NT2/D1 (cell line): ENCODE results near the gene RNU1-4.
"Not testable (repeated sequence)": the region's sequence is repeated elsewhere in the genome, so short reads cannot be mapped to it uniquely, and the experiment has no call there.

ENCODE experiments used
- DNase-seq: peaks from one replicate; pipeline ENCODE4 v3.0.0-alpha.2; 2011; ENCODE audit warnings: low read depth, low spot score
- H3K27me3 ChIP-seq: 2 replicates; pipeline ENCODE4 v1.6.0; 2011; ENCODE audit warnings: mild to moderate bottlenecking; ENCODE audit not compliant: insufficient read length, insufficient read depth
- H3K36me3 ChIP-seq: 2 replicates; pipeline ENCODE4 v1.6.1; 2011; ENCODE audit warnings: mild to moderate bottlenecking, low read length, mixed read lengths; ENCODE audit not compliant: insufficient read depth, insufficient read length
- H3K4me1 ChIP-seq: 2 replicates; pipeline ENCODE4 v1.5.1; 2011; ENCODE audit not compliant: insufficient read depth, insufficient read length
- H3K4me3 ChIP-seq: 2 replicates; pipeline ENCODE4 v1.5.1; 2011; ENCODE audit warnings: low read depth; ENCODE audit not compliant: insufficient read length
- H3K9ac ChIP-seq: 2 replicates; pipeline ENCODE4 v1.6.0; 2011; ENCODE audit warnings: low read depth; ENCODE audit not compliant: insufficient read length
- H3K9me3 ChIP-seq: 2 replicates; pipeline ENCODE4 v1.5.1; 2011; ENCODE audit warnings: mild to moderate bottlenecking, low read length; ENCODE audit not compliant: insufficient read depth

Gene RNU1-4

DNA sequence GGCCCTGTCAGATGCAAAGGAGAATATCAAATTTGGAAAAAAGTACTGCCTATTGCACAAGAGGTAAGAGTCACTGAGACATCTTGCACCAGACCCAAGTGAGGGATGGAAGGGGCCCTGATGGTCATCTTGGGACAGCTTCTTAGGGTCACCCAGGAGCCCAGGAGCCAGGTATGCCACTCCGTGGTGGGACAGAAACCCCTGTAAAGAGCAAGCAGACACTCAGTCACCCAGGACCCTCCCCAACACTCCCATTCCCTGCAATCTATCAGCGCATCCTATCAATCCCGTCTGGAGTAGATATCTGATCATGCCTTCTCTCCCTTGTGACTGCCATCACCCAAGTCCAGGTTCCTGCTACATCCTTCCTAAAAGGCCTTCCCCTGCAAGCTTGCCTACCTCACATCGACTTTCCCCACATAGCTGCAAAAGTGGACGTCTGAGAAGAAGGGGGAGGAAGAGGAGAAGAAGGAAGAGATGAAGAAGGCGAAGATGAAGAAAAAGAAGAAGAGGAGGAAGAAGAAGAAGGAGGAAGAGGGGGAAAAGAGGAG lies 30.7 kb downstream of the RNU1-4 start:
- H3K4me1 ChIP-seq, H3K27me3 ChIP-seq, H3K4me3 ChIP-seq, DNase-seq, H3K9me3 ChIP-seq, H3K9ac ChIP-seq, H3K36me3 ChIP-seq: not testable (repeated sequence)

DNA sequence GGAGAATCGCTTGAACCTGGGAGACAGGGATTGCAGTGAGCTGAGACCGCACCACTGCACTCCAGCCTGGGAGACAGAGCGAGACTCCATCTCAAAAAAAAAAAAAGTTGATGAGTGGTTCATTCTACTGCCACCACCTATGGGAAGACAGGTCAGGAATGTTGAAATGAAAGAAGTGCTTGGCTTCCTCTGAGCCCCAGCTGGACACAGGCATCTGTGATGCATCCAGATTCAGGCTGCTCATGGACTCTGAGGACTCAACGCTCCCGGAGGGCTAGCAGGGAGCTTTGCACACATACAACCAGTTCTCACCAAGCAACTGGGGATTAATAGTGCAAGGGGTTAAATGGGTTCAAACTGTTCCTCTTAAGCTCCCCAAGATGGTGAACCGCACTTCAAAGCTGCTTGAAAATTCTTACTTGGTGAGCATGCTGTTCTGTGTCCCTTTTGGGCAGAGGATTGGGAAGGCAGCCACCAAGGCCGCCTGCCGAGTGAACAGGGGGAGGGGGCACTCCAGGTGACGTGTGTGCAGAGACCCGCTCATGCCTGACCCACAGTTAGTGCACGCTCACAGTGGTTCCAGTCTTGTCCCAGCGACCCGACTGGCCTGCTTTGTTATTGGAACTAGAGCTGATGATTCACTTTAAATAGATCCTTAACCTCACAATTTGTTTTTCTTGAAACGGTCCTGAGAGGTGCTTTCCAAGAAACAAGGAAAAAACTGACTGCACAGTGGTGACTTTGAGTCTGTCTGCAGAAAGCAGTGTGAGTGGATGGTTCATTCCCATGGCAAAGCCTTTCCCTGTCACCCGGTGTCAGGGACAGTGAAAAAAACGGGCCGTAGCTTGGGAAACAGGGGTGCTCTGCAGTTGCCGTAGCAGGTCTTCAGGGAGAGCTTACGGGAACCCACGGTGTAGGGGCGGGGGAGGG lies 32.2 kb downstream of the RNU1-4 start:
- H3K9me3 ChIP-seq, H3K4me1 ChIP-seq, H3K36me3 ChIP-seq, DNase-seq, H3K4me3 ChIP-seq, H3K9ac ChIP-seq, H3K27me3 ChIP-seq: not testable (repeated sequence)

DNA sequence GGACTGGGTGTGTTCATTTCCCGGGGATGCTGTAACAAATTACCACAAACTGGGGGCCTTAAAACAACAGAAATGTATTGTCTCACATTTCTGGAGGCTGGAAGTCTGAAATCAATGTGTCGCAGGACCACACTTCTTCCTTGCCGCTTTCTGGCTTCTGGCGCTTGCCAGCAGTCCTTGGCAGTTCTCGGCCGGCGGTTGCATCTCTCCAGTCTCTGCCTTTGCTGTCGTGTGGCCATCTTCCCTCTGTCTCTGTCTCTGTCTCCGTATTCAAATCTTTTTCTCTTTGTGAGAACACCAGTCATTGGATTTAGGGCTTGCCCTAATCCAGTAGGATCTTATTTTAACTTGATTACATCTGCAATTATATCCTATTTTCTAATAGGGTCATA lies 32.9 kb downstream of the RNU1-4 start:
- H3K27me3 ChIP-seq, H3K9me3 ChIP-seq: not testable (repeated sequence)

DNA sequence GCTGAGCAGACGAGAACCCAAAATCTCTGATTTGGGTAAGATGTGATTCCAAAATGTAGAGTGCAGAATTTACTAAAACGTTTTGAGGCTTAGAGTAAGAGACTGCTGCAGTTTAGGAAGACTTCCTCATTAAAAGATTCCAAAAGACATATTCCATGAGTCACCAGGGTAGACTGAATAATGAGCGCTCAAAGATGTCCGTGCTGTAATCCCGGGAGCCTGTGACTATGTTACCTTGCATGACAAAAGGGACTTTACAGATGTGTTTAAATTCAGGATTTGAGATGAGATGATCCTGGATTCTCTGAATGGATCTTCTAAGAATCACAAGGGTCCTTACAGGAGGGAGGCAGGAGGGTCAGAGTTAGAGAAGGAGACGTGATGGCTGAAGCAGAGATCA lies 33.4 kb downstream of the RNU1-4 start:
- H3K36me3 ChIP-seq, H3K27me3 ChIP-seq, H3K4me3 ChIP-seq, DNase-seq, H3K9ac ChIP-seq, H3K4me1 ChIP-seq, H3K9me3 ChIP-seq: not testable (repeated sequence)

More for the DNA sequence above, 32.9 kb downstream of the RNU1-4 start:
- H3K36me3 ChIP-seq, H3K4me1 ChIP-seq, H3K4me3 ChIP-seq, DNase-seq, H3K9ac ChIP-seq: not testable (repeated sequence)

- not testable (repeated sequence) for DNase-seq, H3K4me3 ChIP-seq, H3K4me1 ChIP-seq, H3K27me3 ChIP-seq, H3K9me3 ChIP-seq, H3K9ac ChIP-seq, H3K36me3 ChIP-seq
Measured at GRCh38 chr1:16774773-16775172, 34.5 kb downstream of the RNU1-4 start.

DNA sequence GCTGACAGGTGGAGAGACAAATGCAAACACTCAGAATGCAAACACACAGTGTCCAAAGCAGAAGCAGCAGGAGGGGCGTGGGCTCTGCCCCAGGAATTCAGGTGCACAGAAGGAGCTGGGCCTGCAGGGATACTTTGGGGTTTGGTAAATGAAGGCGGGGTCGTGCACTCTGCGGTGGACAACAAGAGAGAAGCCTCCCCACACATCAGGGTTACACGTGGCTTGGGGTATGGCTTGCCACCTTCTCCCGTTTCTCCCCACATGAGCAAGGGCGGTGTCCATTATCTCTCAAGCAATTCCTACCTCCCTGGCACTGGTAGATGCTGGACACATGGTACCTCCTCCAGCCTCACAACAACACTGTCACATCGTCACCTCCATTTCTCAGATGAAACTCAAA lies 35.0 kb downstream of the RNU1-4 start:
- not testable (repeated sequence) for H3K9ac ChIP-seq, DNase-seq, H3K4me3 ChIP-seq, H3K36me3 ChIP-seq, H3K9me3 ChIP-seq, H3K4me1 ChIP-seq, H3K27me3 ChIP-seq

GRCh38 chr1:16776248-16776647 lies 35.9 kb downstream of the RNU1-4 start:
- not testable (repeated sequence) for H3K36me3 ChIP-seq, H3K4me3 ChIP-seq, DNase-seq, H3K9me3 ChIP-seq, H3K9ac ChIP-seq, H3K27me3 ChIP-seq, H3K4me1 ChIP-seq

- H3K36me3 ChIP-seq, H3K9ac ChIP-seq, DNase-seq, H3K4me1 ChIP-seq, H3K4me3 ChIP-seq, H3K27me3 ChIP-seq, H3K9me3 ChIP-seq: not testable (repeated sequence)
Measured at GRCh38 chr1:16776835-16777234, 36.5 kb downstream of the RNU1-4 start.

GRCh38 chr1:16777821-16778220 lies 37.5 kb downstream of the RNU1-4 start:
- not testable (repeated sequence) for H3K9me3 ChIP-seq, H3K27me3 ChIP-seq, H3K36me3 ChIP-seq, DNase-seq, H3K4me1 ChIP-seq, H3K4me3 ChIP-seq, H3K9ac ChIP-seq

GRCh38 chr1:16779525-16779924 lies 39.2 kb downstream of the RNU1-4 start:
- H3K27me3 ChIP-seq, H3K4me1 ChIP-seq, H3K9me3 ChIP-seq, H3K4me3 ChIP-seq, H3K36me3 ChIP-seq, H3K9ac ChIP-seq, DNase-seq: not testable (repeated sequence)

DNA sequence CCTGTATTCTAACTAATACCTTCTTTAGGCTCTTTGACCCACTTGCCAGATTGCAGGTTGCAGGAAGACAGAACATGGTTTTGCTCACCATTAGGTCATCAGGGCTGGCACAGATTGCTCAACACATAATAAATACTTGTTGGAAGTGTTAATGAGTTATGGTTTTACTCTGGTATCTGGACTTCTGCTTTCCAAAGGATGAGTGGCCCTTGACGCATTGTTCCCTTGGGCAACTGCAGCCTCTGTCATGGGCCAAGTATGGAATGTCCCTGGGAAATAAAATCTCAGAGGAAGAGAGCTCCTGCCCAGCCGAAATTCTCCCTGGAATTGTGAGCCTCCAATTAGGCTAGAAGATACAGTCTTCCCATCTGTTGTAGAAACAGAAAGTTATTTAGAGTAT lies 40.7 kb downstream of the RNU1-4 start:
- H3K27me3 ChIP-seq, H3K4me3 ChIP-seq, H3K36me3 ChIP-seq, H3K9ac ChIP-seq, H3K9me3 ChIP-seq, DNase-seq, H3K4me1 ChIP-seq: not testable (repeated sequence)

- H3K9me3 ChIP-seq, H3K4me1 ChIP-seq, H3K9ac ChIP-seq, H3K4me3 ChIP-seq, H3K36me3 ChIP-seq, H3K27me3 ChIP-seq, DNase-seq: not testable (repeated sequence)
Measured at GRCh38 chr1:16781625-16782024, 41.3 kb downstream of the RNU1-4 start.
